WTC11 (cell line): ENCODE data around the gene F8. TPM values are rescaled to one million over a fixed set of nuclear protein-coding genes. Genes with fewer than 3 reads are reported as not detected.

Experiments used
- ATAC-seq: fragments of 200-7000 bp; cut with Tn5 transposase; 2 replicates; pipeline ENCODE4 v1.10.0; 2021; ENCODE audit warnings: mild to moderate bottlenecking, moderate library complexity
- CTCF ChIA-PET: fragments of 300-600 bp; sonication (Branson Sonifier 250); formaldehyde crosslinking; loops from one replicate; lab custom pipeline; 2021; ENCODE audit warnings: antibody characterized with exemption; lab: Charles Lee
- POLR2A ChIA-PET: fragments of 350-600 bp; sonication (Branson Sonifier 250); formaldehyde crosslinking; loops from one replicate; lab custom pipeline; 2021; ENCODE audit warnings: antibody characterized with exemption; lab: Charles Lee
- DNase-seq: peaks from one replicate; pipeline ENCODE4 v3.0.0; 2021; ENCODE audit warnings: low spot score
- H3K27ac Mint-ChIP-seq: 2 replicates; pipeline ENCODE4 v1.8.0; 2021; ENCODE audit warnings: mixed read lengths
- H3K27me3 Mint-ChIP-seq: 2 replicates; pipeline ENCODE4 v1.8.0; 2021; ENCODE audit warnings: low read depth, mild to moderate bottlenecking, moderate library complexity, mixed read lengths
- H3K36me3 Mint-ChIP-seq: 2 replicates; pipeline ENCODE4 v1.8.0; 2021; ENCODE audit warnings: mixed read lengths
- H3K4me1 Mint-ChIP-seq: 2 replicates; pipeline ENCODE4 v1.8.0; 2022; ENCODE audit warnings: mixed read lengths
- H3K4me3 Mint-ChIP-seq: 2 replicates; pipeline ENCODE4 v1.8.0; 2021; ENCODE audit warnings: mild to moderate bottlenecking, moderate library complexity, mixed read lengths
- H3K9me3 Mint-ChIP-seq: 2 replicates; pipeline ENCODE4 v1.8.0; 2021; ENCODE audit warnings: mixed read lengths
- CBFB ChIP-seq: sonication (generic); formaldehyde crosslinking; IDR thresholded peaks from 2 replicates; pipeline ENCODE4 v1.8.1; 2022; ENCODE audit warnings: mild to moderate bottlenecking, low read depth, missing genetic modification reagents
- ERG ChIP-seq: fragments of 250-450 bp; sonication (Bioruptor Pico); IDR thresholded peaks from 2 replicates; pipeline ENCODE4 v1.8.0; 2021; ENCODE audit warnings: mild to moderate bottlenecking
- ESRRA ChIP-seq: sonication (generic); formaldehyde crosslinking; IDR thresholded peaks from 2 replicates; pipeline ENCODE4 v1.8.1; 2022; ENCODE audit warnings: mild to moderate bottlenecking, missing genetic modification reagents, borderline replicate concordance
- FOXJ3 ChIP-seq: sonication (generic); formaldehyde crosslinking; IDR thresholded peaks from 2 replicates; pipeline ENCODE4 v1.9.0; 2021; ENCODE audit warnings: missing genetic modification reagents, mild to moderate bottlenecking, borderline replicate concordance
- GABPB1 ChIP-seq: sonication (generic); formaldehyde crosslinking; IDR thresholded peaks from 2 replicates; pipeline ENCODE4 v1.8.1; 2023; ENCODE audit warnings: mild to moderate bottlenecking, missing genetic modification reagents
- GRHL2 ChIP-seq: fragments of 250-450 bp; sonication (Bioruptor Pico); IDR thresholded peaks from 2 replicates; pipeline ENCODE4 v1.8.0; 2022; ENCODE audit warnings: mild to moderate bottlenecking, moderate library complexity; ENCODE audit not compliant: insufficient replicate concordance, severe bottlenecking
- GTF2I ChIP-seq: fragments of 250-450 bp; sonication (Bioruptor Pico); conservative IDR thresholded peaks from 2 replicates; pipeline ENCODE4 v1.4.0; 2021; ENCODE audit warnings: mild to moderate bottlenecking
- MLX ChIP-seq: sonication (generic); formaldehyde crosslinking; IDR thresholded peaks from 2 replicates; pipeline ENCODE4 v1.8.1; 2023; ENCODE audit warnings: mild to moderate bottlenecking, missing genetic modification reagents, moderate library complexity
- MXD4 ChIP-seq: fragments of 250-450 bp; sonication (Bioruptor Pico); IDR thresholded peaks from 2 replicates; pipeline ENCODE4 v1.8.0; 2021; ENCODE audit warnings: mild to moderate bottlenecking, moderate library complexity, borderline replicate concordance
- MYBL2 ChIP-seq: sonication (generic); formaldehyde crosslinking; IDR thresholded peaks from 2 replicates; pipeline ENCODE4 v1.8.1; 2023; ENCODE audit warnings: mild to moderate bottlenecking, moderate library complexity, missing genetic modification reagents
- NFATC4 ChIP-seq: fragments of 250-450 bp; sonication (Bioruptor Pico); IDR thresholded peaks from 2 replicates; pipeline ENCODE4 v1.9.0; 2021; ENCODE audit warnings: mild to moderate bottlenecking
- NFE2L1 ChIP-seq: sonication (generic); formaldehyde crosslinking; IDR thresholded peaks from 2 replicates; pipeline ENCODE4 v1.8.1; 2023; ENCODE audit warnings: missing genetic modification reagents
- OVOL2 ChIP-seq: fragments of 250-450 bp; sonication (Bioruptor Pico); IDR thresholded peaks from 2 replicates; pipeline ENCODE4 v1.9.0; 2021; ENCODE audit warnings: mild to moderate bottlenecking, borderline replicate concordance
- RORB ChIP-seq: fragments of 250-450 bp; sonication (Bioruptor Pico); IDR thresholded peaks from 2 replicates; pipeline ENCODE4 v1.9.0; 2021; ENCODE audit warnings: mild to moderate bottlenecking
- SOX15 ChIP-seq: fragments of 250-450 bp; sonication (Bioruptor Pico); IDR thresholded peaks from 2 replicates; pipeline ENCODE4 v1.9.0; 2021; ENCODE audit warnings: mild to moderate bottlenecking
- TEAD1 ChIP-seq: sonication (generic); formaldehyde crosslinking; IDR thresholded peaks from 2 replicates; pipeline ENCODE4 v1.8.0; 2022; ENCODE audit warnings: mild to moderate bottlenecking, missing genetic modification reagents
- TP53 ChIP-seq: sonication (generic); formaldehyde crosslinking; IDR thresholded peaks from 2 replicates; pipeline ENCODE4 v1.8.1; 2023; ENCODE audit warnings: mild to moderate bottlenecking, missing genetic modification reagents
- ZBTB21 ChIP-seq: sonication (generic); formaldehyde crosslinking; IDR thresholded peaks from 2 replicates; pipeline ENCODE4 v1.8.1; 2023; ENCODE audit warnings: mild to moderate bottlenecking, missing genetic modification reagents, borderline replicate concordance
- ZNF263 ChIP-seq: sonication (generic); formaldehyde crosslinking; IDR thresholded peaks from 2 replicates; pipeline ENCODE4 v1.8.1; 2022; ENCODE audit warnings: low read depth, mild to moderate bottlenecking, moderate library complexity, missing genetic modification reagents
- ZNF423 ChIP-seq: fragments of 250-450 bp; sonication (Bioruptor Pico); IDR thresholded peaks from 2 replicates; pipeline ENCODE4 v2.1.2; 2022; ENCODE audit warnings: mild to moderate bottlenecking, moderate library complexity
- total RNA-seq: library from RNA; stranded (reverse); gene quantifications from 3 replicates; pipeline ENCODE4 v1.2.3, GENCODE V29; 2021
- TF ChIP-seq, protein P1 (sequence below): fragments of 200-600 bp; IDR thresholded peaks from 2 replicates; pipeline ENCODE4 v1.8.0; 2022; ENCODE audit warnings: antibody characterized with exemption
- TF ChIP-seq, protein P2 (sequence below): sonication (generic); formaldehyde crosslinking; conservative IDR thresholded peaks from 2 replicates; pipeline ENCODE4 v1.8.1; 2022; ENCODE audit warnings: mild to moderate bottlenecking, missing genetic modification reagents
- TF ChIP-seq, protein P3 (sequence below): sonication (generic); formaldehyde crosslinking; IDR thresholded peaks from 2 replicates; pipeline ENCODE4 v1.8.1; 2023; ENCODE audit warnings: mild to moderate bottlenecking, missing genetic modification reagents, borderline replicate concordance

Gene F8
- total RNA-seq, 1 experiment from 2014 or later = 1.6 TPM

GRCh38 chrX:155048977-155049619, 26.6 kb upstream of the F8 start:
- DNase-seq = peak; percentile 64
- no peaks in the 10 kb centered on the region for H3K9me3 Mint-ChIP-seq
- no peak for TF ChIP-seq SOX15 (CRISPR knock-in tag)
- TF ChIP-seq, protein P1, sequence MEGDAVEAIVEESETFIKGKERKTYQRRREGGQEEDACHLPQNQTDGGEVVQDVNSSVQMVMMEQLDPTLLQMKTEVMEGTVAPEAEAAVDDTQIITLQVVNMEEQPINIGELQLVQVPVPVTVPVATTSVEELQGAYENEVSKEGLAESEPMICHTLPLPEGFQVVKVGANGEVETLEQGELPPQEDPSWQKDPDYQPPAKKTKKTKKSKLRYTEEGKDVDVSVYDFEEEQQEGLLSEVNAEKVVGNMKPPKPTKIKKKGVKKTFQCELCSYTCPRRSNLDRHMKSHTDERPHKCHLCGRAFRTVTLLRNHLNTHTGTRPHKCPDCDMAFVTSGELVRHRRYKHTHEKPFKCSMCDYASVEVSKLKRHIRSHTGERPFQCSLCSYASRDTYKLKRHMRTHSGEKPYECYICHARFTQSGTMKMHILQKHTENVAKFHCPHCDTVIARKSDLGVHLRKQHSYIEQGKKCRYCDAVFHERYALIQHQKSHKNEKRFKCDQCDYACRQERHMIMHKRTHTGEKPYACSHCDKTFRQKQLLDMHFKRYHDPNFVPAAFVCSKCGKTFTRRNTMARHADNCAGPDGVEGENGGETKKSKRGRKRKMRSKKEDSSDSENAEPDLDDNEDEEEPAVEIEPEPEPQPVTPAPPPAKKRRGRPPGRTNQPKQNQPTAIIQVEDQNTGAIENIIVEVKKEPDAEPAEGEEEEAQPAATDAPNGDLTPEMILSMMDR = 0 out of 2 replicates have a peak, but pooled peaks have one; percentile 24
- TF ChIP-seq, all 79 proteins: peak for 1
- no peak overlapping the region for H3K4me3 Mint-ChIP-seq
- peaks cover 3% of the 10 kb centered on the region; the same call in 1 of the 2 replicates for H3K36me3 Mint-ChIP-seq
- H3K4me1 Mint-ChIP-seq = peaks cover 17% of the 10 kb centered on the region
- CTCF ChIA-PET = interaction anchor here (0.6 to 1.6 kb wide), 13 partner anchors 8 to 167 kb away, joined by 3 to 7 read pairs (median 3); partner anchors contain the start of genes FUNDC2 and VBP1
- POLR2A ChIA-PET = no interaction called here
- no peak overlapping the region for H3K27ac Mint-ChIP-seq
- no peaks in the 10 kb centered on the region for H3K27me3 Mint-ChIP-seq
- peak; percentile 90 for ATAC-seq

DNA sequence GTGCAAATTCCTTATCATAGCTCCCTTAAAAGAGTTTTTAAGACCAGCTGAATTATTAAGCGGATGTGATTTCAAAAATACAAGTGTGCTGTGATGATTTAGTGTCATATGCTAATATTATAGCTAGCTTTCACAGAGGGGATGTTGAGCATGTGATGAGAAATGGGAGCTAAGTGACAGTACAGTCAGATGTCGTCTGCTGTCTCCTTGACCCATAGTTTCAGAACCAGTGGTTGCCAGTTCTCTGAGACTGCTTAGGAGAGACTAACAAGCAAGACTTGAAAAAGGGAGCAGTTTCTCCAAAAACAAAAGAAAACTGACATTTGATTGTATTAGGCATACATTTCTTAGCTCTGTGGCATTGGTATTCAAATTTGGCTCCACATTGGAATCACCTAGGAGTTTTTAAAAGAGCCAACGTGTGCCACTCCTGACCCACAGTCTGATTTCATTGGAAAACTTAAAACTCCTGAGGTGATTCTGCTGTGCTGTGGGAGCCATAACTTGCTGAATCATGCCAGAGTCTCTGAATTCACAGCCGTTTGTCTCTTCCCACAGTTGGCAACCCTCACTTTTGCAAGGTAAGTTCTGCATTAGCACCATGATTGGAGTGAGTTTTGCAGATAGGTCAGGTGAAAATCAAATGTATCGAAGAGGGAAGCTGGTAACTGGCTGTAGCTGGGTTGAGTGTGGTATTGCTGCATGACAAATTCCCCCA, 24.4 kb upstream of the F8 start:
- Mint-ChIP-seq H3K36me3 (peaks cover 3% of the 10 kb centered on the region; the same call in 1 of the 2 replicates), H3K27me3 (no peaks in the 10 kb centered on the region), H3K4me1 (peaks cover 17% of the 10 kb centered on the region), H3K27ac (no peak overlapping the region)
- POLR2A ChIA-PET = no interaction called here
- no peak for ATAC-seq
- no peak for TF ChIP-seq MXD4 (CRISPR knock-in tag)
- TF ChIP-seq NFE2L1 (CRISPR knock-in tag) = no peak
- no peak for TF ChIP-seq RORB (CRISPR knock-in tag)
- TF ChIP-seq, protein P2, sequence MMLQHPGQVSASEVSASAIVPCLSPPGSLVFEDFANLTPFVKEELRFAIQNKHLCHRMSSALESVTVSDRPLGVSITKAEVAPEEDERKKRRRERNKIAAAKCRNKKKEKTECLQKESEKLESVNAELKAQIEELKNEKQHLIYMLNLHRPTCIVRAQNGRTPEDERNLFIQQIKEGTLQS (CRISPR knock-in tag) = no peak
- no peak for TF ChIP-seq ERG
- TF ChIP-seq TEAD1 (CRISPR knock-in tag) = no peak
- TF ChIP-seq, all 79 proteins: peak for 0
- CTCF ChIA-PET = interaction anchor here (0.8 to 1.2 kb wide), 2 partner anchors 10 to 129 kb away, joined by 3 to 4 read pairs; no protein-coding TSS in a partner anchor
- H3K4me3 Mint-ChIP-seq = no peak overlapping the region
- DNase-seq = no peak
- no peaks in the 10 kb centered on the region for H3K9me3 Mint-ChIP-seq

DNA sequence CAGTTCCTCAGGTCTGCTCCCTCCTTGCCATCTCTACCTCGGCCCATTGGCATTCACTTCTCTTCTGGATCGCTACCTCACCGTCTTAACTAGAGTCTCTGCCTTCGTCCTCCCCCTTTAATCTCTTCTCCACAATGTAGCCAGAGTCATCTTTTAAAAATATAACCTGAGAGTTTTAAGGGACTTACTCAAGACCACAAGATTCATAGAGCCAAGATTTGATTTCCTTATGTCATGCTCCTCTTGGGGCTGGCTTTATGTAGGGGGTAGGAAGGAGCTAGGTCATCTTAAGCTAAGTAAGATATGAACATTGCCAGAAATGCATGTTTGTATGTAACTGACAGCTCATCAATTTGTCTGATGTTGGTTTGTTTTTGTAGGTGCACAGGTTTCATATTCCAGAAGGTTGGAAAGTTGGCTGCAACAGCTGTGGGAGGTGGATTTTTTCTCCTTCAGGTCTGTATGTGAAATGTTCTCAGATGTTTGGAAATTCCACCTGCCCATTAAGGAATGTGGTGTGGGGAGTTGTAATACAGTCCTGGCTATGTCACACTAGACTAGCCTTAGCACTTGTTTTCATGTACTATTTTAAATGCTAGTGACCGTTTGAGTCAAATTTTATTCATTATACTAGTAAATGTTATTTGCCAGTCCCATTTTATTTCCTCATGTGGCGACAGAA, 23.7 kb upstream of the F8 start:
- H3K36me3 Mint-ChIP-seq = no peaks in the 10 kb centered on the region
- ChIA-PET POLR2A (no interaction called here), CTCF (interaction anchor here (0.8 to 1.2 kb wide), 2 partner anchors 11 to 128 kb away, joined by 3 to 4 read pairs; no protein-coding TSS in a partner anchor)
- H3K4me1 Mint-ChIP-seq = peaks cover 17% of the 10 kb centered on the region
- no peak overlapping the region for H3K4me3 Mint-ChIP-seq
- H3K27me3 Mint-ChIP-seq = no peaks in the 10 kb centered on the region
- H3K9me3 Mint-ChIP-seq = no peaks in the 10 kb centered on the region
- no peak for DNase-seq
- no peak for ATAC-seq
- no peak overlapping the region for H3K27ac Mint-ChIP-seq
- TF ChIP-seq GRHL2 (CRISPR knock-in tag) = no peak
- TF ChIP-seq, protein P3, sequence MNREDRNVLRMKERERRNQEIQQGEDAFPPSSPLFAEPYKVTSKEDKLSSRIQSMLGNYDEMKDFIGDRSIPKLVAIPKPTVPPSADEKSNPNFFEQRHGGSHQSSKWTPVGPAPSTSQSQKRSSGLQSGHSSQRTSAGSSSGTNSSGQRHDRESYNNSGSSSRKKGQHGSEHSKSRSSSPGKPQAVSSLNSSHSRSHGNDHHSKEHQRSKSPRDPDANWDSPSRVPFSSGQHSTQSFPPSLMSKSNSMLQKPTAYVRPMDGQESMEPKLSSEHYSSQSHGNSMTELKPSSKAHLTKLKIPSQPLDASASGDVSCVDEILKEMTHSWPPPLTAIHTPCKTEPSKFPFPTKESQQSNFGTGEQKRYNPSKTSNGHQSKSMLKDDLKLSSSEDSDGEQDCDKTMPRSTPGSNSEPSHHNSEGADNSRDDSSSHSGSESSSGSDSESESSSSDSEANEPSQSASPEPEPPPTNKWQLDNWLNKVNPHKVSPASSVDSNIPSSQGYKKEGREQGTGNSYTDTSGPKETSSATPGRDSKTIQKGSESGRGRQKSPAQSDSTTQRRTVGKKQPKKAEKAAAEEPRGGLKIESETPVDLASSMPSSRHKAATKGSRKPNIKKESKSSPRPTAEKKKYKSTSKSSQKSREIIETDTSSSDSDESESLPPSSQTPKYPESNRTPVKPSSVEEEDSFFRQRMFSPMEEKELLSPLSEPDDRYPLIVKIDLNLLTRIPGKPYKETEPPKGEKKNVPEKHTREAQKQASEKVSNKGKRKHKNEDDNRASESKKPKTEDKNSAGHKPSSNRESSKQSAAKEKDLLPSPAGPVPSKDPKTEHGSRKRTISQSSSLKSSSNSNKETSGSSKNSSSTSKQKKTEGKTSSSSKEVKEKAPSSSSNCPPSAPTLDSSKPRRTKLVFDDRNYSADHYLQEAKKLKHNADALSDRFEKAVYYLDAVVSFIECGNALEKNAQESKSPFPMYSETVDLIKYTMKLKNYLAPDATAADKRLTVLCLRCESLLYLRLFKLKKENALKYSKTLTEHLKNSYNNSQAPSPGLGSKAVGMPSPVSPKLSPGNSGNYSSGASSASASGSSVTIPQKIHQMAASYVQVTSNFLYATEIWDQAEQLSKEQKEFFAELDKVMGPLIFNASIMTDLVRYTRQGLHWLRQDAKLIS (CRISPR knock-in tag) = no peak
- TF ChIP-seq GTF2I (CRISPR knock-in tag) = no peak
- no peak for TF ChIP-seq TP53 (CRISPR knock-in tag)
- no peak for TF ChIP-seq CBFB
- no peak for TF ChIP-seq ZNF423 (CRISPR knock-in tag)
- TF ChIP-seq NFATC4 (CRISPR knock-in tag) = no peak
- TF ChIP-seq FOXJ3 (CRISPR knock-in tag) = no peak
- no peak for TF ChIP-seq ESRRA (CRISPR knock-in tag)
- no peak for TF ChIP-seq GABPB1 (CRISPR knock-in tag)
- TF ChIP-seq OVOL2 (CRISPR knock-in tag) = no peak
- TF ChIP-seq ZBTB21 (CRISPR knock-in tag) = no peak
- TF ChIP-seq MLX (CRISPR knock-in tag) = no peak
- TF ChIP-seq MYBL2 (CRISPR knock-in tag) = no peak
- TF ChIP-seq ZNF263 (CRISPR knock-in tag) = no peak
